NCI-H1694 (cell line): ENCODE data around the gene SHLD1.
A peak's percentile ranks its signal among the peaks of the same experiment; 100 is the strongest.

Source experiments
- DNase-seq: peaks from one replicate; lab custom pipeline; 2025; lab: John Stamatoyannopoulos, UW

Gene SHLD1

DNA sequence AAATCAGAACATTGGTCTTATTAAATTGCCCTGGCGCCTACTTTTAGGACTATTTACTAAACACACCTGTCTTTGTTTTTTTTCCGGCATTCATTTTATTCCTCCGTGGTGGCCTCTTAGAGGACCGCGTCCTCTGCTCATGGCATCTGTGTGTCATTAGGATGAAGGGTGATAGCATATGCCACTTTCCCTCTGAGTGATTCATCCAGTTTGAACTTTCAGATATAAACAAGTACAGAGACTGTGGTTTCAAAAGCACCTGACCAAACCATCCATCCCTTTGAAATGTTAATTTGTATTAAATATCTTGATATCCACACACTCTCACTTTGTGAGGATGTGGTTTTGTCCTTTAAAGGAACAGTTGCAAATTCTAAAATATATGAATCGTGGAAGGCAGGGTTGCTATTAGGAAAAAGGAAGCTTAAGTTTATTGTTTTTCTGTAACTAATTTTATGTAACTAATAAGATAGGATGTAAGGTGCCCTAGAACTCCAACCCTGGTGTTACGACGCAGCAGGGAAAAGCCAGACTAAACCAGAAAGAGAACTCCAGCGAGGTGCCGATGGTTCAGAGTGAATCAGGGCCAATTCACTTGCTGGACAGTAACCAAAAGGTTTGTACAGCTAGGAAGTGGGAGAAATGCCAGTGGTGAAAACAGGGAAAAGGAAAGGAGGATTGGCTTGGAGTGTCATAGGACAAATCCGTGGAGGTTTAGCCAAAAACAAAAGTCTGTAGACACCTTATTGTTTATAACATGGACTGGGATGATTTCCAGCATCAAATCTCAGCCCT, 98.7 kb downstream of the SHLD1 start:
- peak; percentile 47 for DNase-seq

DNA sequence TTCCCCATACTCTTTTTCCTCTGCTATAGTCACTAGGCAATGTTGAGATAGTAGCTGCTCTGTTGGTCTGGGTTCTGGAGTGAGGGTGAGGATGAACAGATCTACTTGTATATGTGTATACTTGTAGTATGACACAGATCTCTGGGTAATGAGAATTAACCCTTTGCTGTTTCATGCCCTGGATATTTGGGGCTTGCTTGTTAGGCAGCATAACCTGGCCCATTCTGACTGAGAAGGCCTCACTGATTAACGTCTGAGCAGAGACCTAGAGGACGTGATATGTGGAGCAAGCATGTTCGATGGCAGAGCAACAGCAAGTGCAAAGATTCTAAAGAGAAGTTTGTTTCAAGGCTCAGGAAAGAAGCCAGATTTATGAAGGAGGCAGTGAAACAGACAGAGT, 105.7 kb downstream of the SHLD1 start:
- DNase-seq, result no peak

DNA sequence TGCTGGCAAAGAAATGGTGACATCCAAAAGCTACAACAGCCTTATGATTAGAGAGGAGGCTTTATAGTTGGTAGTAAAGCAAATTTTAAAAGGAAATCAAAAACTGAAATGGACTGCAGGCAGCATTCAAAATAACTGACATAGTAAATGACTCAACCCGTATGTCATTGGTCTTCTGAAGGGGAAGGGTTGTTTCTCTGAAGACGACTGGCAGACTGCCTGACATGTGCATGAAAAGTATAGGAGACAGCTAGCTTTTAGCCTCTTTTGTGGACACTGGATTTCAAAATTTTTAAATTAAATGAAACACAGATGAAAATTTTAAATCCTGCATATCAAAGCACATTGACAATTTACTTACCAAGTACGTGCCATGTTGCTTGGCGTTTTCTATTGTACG, 109.4 kb downstream of the SHLD1 start:
- no peak for DNase-seq

DNA sequence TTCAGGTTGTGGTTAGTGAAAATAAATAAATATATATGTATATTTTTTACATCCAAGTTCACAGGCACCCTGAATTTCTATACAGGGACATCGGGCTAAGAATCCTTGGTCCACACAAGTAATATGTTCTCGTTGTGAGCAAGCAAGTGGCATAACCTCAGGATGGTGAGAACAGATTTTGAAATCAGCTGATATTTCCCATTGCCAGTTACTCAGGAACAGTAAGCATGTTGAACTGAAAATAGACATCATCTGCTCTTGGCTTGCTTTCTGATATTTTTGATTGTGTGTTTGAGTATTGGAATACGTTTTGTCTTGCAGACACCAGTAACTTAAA, 112.5 kb downstream of the SHLD1 start:
- no peak for DNase-seq

DNA sequence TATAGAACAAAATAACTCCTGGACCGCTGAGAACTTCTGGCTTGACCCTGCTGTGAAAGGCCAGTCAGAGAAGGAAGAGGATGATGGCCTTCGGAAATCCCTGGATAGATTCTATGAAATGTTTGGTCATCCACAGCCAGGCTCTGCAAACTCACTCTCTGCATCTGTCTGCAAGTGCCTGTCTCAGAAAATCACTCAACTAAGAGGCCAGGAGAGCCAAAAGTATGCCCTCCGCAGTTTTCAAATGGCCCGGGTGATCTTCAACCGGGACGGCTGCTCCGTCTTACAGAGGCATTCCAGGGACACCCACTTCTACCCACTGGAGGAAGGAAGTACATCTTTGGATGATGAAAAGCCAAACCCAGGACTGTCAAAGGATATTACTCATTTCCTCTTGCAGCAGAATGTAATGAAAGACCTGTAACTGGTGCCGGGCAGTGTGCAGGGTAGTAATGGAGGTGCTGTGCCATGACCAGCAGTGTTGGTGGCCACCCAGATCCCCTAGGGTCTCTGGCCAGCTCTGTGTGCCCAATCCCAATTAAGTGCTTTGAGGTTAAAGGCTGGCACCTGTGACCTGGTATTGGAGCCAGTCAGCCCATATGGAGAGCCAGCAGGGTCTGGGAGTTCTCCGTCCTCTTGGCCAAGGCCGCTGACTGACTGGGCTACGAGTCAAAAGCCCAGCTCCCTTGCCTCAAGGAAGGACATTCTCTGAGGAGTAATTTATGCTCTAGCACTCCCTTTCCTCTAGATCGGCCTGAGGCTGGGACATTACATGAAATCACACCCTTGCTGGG, 113.0 kb downstream of the SHLD1 start:
- DNase-seq, result no peak

DNA sequence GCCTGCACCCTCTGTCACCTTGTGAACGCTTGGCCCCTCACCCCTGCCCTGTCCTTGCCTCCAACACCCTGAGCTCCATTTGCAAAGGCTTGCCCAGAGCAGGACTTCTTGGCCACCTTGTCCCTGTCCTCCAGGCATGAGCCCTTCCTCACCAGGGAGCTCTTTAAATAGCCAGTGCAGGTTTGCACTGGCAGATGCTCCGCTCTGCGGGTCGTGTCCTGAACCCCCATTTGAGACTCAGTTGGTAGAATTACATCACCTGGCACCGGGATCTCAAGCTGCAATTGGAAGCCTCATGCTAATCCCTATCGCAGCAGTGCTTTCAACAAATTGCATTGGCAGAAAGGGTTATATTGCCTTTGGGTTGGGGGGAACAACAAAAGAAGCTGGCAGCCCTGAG, 114.2 kb downstream of the SHLD1 start:
- no peak for DNase-seq

DNA sequence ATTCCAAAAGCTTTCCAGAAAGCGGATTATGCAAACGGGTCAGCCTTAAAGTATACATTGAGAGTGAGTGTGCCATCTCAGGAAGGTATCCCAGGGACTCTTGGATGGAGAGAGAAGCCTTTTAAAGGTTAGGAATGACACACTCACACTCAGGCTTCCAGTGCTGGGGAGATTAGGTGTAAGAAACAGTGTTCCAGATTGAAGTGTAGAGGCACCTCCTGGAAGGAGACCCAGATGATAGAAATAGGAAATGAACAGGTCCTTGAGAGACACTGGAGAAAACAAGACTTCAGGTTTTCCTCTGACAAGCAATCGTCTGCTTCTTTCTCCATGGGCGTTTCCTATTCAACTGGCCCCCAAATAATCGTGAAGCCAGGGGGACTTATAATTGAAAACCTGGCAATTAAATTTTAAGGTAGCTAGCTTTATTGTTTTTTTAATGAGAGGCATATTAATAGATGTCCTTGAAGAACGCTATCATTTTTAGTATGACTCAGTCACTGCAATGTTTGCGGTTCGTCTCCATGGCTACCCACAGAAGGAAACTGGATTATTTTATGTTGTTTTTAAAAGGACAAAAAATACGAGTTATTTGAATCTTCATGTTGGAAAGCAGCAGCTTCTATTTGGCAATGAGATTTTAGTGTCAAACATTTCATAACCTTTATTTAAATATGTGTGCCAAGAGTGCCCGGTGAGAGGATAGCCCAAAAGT, 114.8 kb downstream of the SHLD1 start:
- DNase-seq, result no peak

DNA sequence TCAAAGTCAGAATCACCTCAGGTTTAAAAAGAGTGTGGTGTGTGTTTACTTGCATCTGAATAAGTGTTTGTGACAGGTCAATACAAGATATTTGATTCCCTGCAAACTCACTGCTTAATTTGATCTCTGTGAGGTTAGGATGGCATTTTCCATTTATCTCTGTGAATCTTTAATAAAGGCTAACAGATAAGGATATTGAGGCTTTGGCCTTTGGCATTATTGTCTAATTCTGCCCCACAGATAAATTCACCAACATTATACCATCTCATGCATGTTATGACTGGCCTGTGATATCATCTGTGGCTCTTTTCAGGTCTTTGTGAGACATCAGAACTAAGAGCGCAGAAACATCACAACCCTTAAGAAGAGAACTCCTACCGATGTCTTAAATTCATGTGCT, 115.4 kb downstream of the SHLD1 start:
- no peak for DNase-seq

DNA sequence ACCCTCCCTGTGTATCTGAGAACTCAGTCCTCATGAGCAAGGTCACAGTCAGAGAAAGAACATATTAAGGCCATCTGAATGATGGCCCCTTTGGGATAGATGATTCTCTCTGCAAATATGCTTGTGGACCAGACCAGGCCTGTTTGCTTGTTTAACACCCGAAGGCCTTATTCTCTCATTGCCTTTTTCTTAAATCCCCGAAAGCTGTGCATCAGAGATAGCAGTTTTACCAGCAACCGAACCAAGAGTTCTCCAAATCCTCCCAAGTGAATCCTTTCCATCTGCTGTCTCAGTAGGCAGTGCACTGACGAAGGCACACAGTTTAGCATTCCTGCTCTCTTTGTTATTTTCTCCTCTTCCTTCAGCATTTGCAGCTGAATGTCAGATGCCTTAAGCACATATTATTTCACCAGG, 120.4 kb downstream of the SHLD1 start:
- no peak for DNase-seq

DNA sequence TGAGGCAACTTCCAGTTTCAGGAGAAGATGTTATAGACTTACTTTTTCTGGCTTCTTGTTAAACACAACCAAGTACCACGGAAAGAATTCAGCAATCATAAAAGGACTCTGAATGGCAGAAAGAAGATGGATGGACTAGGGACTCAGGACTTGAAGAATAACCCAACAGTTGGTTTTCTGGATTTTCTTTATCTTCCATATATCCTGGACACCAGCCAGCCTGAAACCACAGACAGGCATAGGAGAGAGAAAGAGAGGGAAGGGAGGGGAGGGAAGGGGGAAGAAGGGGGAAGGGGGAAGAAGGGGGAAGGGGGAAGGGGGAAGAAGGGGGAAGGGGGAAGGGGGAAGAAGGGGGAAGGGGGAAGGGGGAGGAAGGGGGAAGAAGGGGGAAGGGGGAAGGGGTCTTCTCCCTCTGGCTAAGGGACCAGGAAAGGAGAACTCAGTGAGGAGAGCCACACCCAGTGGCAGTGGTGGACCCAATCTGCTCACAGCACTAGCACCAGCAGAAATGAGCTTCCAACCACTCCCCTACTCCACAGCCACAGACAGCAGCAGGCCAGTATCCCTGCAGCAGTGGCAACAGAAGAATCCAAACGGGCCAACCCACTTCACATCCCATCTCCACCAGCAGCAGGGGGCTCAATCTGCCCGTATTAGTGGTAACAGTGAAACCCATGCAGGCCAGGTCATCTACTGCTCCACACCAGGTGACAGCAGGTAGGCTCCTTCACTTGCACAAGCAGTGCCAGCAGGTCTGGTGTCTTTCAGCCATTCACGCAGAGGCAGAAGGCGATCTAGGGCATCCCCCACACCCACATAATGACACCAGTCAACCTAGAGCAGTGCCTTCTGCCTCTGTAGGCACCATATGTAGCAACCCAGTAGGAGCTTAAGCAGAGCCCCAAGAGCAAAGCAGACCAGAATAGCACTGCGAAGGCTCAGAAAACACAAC, 121.5 kb downstream of the SHLD1 start:
- no peak for DNase-seq

DNA sequence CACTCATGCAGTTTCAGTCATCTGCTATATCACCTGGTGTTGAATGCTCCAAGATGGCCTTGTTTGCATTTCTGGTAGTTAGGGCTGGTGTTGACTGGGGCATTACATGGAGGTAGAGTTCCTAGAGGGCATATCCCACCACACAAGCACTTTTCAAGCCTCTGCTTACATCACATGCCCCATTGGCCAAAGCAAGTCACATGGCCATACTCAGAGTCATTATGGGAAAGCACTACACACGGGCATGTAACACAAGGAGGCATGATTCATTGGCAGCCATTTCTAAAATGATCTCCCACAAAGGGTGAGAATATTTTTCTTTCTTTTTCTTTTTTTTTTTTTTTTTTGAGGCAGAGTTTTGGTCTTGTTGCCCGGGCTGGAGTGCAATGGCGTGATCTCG, 126.9 kb downstream of the SHLD1 start:
- DNase-seq, result no peak

DNA sequence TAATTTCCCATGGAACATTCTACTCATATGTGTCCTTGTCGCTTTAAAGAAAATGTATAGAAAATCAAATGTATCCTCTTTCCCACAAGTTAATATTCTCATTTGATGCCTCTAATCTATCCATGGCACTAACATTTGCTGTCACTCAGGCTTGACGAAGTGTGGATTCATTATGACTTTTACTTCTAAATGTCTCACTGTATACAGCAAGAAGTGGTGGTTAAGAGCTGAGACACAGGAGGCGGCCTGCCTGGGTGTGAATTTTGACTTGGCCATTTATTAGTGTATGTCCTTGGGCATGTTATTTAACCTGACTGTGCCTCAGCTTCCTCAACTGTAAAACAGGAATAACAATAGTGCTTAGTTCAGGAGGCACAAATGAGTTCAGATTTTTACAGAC, 130.1 kb downstream of the SHLD1 start:
- DNase-seq, result no peak

DNA sequence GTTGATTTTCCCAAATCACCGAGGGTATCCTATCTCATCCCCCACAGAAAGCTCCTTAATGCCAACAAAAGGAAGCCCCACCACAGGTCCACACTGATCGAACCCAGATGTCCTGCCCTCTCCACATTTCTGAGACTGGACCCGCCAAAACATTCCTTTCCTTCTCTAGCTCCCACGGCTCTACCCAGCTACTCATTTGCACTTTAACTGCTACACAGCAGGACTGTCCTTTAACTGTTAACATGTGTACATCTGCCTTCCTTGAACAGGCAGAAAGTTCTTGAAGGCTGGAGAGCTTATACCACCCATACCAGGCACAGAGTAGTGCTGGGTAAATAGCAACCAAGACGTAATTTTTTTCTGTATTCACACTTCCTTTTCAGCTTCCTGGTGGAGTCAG, 131.5 kb downstream of the SHLD1 start:
- DNase-seq, result no peak

DNA sequence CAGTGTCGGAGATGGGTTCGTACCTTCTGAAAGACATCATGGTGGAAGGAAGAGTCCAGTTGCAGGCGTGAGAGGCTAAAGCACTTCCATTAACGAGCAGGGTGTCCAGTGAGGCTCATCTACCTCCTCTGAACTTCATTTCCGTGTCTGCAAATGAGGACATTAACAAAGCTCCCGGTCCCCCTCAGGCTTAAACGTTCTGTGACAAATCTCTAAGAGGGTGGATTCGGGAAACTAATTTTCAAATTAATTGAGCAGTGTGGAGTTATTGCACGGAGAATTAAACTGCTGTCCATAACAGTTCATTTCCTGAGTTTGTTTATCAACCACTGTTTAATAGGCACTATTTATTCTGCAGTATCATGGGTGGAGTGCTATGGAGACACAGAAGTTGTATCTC, 132.0 kb downstream of the SHLD1 start:
- DNase-seq, result no peak

DNA sequence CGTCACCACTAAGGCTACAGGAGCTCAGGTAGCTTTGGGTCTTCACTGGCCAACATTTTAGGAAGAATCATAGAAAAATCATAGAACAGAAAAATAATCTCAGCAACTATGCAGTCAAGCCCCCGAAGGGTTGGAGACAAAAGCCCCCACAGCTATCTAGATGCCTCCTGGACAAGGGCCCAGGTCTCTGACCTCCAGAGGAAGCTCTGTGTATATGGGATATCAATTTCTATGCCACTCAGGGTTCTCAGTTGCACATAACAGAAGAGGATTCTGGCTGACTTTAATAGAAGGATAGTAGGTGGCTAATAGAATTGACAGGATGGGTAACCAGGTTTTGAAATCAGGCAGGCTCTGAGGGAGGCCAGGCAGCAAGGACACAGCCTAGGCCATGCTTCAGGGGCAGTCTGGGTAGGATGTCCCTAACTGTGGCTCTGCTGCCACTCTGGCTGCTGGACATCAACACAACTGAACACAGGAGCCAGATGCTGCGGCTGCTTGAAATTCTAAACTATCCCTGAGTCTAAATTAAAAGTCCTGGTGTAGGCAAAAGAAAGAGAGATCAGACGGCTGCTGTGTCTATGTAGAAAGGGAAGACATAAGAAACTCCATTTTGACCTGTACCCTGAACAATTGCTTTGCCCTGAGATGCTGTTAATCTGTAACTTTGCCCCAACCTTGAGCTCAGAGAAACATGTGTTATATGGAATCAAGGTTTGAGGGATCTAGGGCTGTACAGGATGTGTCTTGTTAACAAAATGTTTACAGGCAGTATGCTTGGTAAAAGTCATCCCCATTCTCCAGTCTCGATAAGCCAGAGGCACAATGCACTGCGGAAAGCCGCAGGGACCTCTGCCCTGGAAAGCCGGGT, 134.5 kb downstream of the SHLD1 start:
- DNase-seq, result no peak

DNA sequence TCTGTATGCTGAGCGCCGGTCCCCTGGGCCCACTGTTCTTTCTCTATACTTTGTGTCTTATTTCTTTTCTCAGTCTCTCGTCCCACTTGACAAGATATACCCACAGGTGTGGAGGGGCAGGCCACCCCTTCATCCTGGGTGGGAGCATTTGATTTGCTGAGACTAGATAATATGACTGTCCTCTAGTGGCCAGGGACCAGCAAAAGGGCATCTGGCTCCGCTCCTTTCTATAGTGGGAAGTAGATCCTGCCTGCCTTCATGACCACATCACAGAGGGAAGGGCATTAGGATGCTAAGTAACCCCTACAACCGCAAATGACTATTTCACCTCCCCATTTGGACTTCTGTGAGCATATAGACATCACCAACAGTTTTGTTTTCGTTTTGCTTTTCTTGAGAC, 135.7 kb downstream of the SHLD1 start:
- no peak for DNase-seq

DNA sequence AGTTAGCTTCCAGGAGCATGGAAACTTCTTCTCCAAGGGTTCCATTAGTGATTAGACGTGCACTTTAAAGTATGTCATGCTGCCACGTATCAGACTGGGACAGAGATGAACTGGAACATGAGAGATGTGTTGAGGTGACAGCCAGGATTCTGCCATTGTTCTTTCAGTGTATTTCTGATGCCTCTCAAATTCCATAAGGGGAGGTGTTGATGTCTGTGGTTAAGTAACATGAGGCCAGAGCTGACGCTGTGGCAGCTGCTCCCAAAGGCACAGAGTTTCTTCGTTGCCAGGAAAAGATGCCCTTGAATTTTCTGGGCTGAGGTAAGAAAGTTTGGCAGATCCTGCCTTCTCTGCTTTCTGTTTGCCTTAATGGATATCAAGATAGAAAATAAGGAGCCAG, 136.6 kb downstream of the SHLD1 start:
- DNase-seq, result no peak

DNA sequence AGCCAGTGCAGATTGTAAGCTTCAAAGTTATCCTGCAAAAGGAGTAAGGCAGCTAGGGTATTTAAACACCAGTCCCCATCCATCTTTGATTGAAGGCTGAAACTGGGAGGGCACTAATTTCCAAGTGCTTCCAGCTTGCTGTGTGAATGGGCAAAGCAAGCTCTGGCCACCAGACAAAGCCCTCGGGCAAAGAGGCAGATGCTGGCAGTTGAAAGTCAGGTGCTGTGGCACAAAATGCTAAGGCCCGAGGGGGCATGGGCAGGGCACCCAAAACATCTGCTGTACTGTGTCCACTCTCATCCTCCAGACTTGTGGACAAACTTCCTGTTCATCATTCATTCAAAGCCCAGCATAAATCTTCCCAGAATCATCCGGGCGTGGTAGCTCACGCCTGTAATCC, 137.2 kb downstream of the SHLD1 start:
- no peak for DNase-seq

DNA sequence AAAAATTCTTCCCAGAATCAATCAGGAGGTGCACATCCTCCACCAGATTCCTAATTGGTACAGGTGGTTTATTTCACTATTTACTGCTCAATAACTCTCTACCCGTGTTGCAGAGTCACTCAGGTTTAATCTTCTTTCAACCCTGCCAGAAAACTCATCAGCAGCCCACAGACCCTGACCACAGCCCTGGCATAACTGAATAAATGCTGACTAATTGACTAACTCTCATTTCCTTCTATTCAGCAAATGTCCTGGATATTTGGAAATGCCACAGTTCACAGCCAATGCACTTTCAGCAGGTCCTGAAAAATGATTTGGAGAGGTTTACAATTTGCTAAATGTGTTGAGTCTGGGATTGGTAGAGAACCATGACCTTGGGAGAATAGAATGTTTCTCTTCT, 137.8 kb downstream of the SHLD1 start:
- no peak for DNase-seq

DNA sequence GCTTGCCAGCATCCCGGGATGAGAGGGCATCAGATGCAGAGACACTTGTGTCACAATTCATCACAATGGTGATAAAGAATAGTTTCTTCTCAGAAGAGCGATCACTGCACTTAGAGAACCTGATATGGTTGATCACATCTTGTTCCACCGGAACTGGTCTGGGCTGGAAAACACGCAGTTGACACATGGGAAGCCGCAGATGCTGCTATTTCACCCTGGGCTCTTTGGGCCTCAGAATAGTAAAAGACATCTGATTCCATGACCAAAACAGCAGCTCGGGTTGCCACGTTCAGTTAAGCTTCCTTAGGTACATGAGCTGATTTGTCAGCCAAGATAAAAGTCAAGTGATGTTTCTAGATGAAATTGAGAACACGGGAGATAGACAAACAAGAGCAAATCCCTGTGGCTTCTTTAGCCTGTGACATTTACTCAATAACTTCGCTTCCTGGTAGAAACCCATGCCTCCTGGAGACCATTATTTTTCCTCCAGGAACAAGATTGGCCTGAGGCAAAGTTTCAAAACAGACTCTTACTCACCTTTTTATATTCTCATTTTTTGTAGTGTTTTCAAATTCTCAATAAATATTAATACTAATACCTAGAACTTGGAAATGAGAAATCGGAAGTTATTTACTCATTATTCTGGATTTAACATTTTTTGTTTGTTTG, 140.7 kb downstream of the SHLD1 start:
- no peak for DNase-seq
